Renal cortex interstitium (tissue), 11 donors: ENCODE data around the gene FOXS1. TPM values are rescaled to one million over a fixed set of nuclear protein-coding genes. Genes with fewer than 3 reads are reported as not detected.
"Not testable (repeated sequence)": the region's sequence is repeated elsewhere in the genome, so short reads cannot be mapped to it uniquely, and the experiment has no call there.

Source experiments
- DNase-seq, 11 donors: peaks; one replicate each; pipeline ENCODE4 v3.0.0-alpha.2; 2013; ENCODE audit warnings: low read depth in 9 of 11, low spot score in 4 of 11; ENCODE audit errors: extremely low read depth in 1 of 11
- polyA plus RNA-seq, 3 donors: library from polyadenylated mRNA; unstranded; fragments of 120-200 nt; gene quantifications; one replicate each; pipeline ENCODE4 v1.2.1, GENCODE V29; 2013; ENCODE audit not compliant: insufficient read length in 3 of 3

Gene FOXS1
- polyA plus RNA-seq, 3 donors = 4.9 to 8.9 (median 5.2) TPM

GRCh38 chr20:31831211-31831610 lies 14.2 kb downstream of the FOXS1 start:
- no peak for DNase-seq

GRCh38 chr20:31830406-31830981 lies 14.9 kb downstream of the FOXS1 start:
- no peak for DNase-seq

DNA sequence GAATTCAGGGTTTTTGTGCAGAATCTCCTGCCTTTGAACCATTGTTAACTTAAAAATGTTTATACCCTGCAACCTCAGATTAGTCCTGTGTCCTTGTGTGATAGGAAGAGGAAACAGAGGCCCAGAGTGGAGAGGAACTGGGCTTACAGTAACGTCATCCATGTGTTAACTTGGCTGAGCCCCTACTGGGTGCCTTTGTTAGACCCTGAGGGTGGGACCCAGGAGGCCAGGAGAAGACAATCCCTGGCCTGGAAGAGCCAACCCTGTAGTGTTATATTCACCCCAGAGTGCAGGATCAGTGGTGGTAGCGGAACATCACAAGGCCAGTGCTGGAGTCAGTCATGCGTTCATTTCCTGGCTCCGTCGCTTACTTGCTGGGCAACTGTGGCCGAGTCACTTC lies 15.7 kb downstream of the FOXS1 start:
- no peak for DNase-seq

- DNase-seq = not testable (repeated sequence)
Observed at GRCh38 chr20:31828016-31828415, 17.4 kb downstream of the FOXS1 start.

DNA sequence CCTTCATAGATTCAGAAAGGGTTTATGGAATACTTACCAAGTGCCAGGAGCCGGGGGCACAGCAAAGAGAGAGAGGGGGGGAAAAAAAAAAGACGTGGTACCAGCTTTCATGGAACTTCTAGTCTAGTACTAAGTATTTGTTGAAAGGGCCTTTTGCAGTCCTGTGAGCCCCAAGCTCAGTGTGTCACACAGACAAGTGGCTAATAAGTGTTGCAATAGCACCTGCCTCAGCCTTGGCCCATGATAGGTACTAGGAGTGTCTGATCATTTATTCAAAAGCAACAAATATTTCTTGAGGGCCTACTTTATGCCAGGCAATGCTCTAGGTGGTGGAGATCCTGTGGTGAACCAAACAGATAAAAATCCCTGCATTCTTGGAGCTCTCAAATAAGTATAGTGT lies 18.3 kb downstream of the FOXS1 start:
- no peak for DNase-seq

GRCh38 chr20:31826074-31826473 lies 19.3 kb downstream of the FOXS1 start:
- no peak for DNase-seq

GRCh38 chr20:31824554-31825313 lies 20.7 kb downstream of the FOXS1 start:
- no peak for DNase-seq

DNA sequence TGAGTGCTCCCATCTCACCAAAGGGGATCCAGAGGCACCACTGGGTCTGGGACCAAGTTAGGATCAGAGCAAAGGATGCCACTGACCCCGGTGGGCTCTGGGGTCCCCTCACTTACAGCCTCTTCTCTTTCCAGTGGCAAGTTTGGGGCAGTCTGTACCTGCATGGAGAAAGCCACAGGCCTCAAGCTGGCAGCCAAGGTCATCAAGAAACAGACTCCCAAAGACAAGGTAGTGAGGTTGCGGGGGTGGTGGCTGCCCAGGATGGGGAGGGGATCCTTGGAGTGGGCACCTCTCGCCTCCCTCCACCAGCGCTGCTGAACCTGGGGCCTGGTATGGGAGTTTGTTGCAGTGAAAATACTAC lies 21.3 kb downstream of the FOXS1 start:
- no peak for DNase-seq

GRCh38 chr20:31823360-31824124 lies 21.9 kb downstream of the FOXS1 start:
- DNase-seq = no peak

DNA sequence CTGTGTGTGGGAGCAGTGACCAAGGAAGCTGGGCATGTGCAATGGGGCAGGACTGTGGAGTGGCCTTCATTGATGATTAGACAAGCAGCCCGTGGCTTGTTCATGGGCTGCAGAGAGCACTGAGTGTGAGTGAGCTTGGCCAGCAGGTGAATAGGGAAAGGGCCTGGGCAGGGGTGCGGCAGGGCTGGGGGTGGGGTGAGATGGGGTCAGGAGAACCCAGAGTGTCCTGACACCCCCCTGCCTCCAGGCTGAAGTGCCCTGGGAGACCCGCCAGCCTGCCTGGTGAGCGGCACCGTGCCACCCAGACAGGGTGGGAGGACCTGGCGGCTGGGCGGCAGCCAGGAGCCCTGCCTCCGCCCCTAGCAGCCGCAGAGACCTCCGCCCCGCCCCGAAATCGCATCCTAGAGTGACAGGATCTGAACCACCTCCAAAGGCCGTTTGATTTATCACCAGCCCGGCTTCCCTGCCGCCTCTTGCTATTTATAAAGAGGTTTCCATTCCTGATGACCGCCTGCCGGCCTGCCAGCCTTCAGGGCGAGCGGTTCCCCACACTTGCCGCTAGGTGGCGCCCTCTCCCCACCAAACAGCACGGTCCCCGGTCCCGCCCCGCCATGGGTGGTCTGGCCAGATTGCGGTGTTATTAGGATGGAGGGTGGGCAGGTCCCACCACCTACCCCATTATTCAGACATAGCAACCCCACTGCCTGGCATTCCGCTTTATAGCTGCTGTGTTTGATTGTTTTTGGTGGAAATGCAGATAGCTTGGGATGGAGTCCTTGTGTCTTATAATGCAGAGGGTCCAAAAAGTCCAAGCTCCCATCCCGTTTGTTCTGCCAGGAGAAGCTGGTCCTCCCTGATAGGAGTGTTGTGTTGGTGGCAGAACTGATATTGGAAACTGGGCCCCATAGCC lies 22.7 kb downstream of the FOXS1 start:
- peak; percentile 57 to 80 (median 77) for DNase-seq

GRCh38 chr20:31821427-31821826 lies 24.0 kb downstream of the FOXS1 start:
- no peak for DNase-seq

DNA sequence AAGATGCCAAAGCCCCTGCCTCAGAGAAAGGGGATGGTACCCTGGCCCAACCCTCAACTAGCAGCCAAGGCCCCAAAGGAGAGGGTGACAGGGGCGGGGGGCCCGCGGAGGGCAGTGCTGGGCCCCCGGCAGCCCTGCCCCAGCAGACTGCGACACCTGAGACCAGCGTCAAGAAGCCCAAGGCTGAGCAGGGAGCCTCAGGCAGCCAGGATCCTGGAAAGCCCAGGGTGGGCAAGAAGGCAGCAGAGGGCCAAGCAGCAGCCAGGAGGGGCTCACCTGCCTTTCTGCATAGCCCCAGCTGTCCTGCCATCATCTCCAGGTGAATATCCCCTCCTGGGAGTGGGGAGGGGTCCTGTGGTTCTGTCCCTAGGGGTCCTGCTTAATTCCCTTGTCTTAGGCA lies 25.2 kb downstream of the FOXS1 start:
- DNase-seq = no peak

DNA sequence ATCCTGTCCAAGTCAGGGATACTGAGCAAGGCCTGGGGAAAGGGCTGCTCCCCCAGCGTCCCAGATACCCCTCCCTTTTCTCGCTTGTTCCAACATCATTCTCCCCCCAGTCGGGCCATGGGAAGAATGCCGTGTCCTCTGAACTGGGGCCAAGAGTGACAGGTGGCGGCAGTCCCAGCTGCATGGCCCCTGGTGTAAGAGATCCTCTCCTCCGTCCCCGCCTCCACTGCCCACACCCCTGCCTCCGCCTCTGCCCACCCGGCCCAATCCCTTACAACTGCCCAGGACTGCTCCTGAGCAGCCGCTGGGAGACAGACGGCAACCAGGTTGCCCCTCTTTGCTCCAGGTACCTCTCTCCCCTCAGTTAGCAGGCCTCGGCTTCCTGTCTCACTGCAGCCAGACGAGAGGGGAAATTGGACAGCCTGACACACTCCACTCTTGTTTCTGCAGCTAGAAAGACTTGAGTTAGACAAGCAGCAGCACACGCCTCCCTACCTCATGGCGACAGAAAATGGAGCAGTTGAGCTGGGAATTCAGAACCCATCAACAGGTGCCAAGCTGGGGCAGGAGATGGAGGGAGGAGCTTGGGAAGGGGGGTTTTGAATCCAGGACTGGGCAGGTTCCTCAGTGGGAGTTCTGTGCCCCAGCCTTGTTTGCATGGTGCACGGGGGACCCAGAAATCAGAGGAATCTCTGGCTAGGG lies 26.2 kb downstream of the FOXS1 start, which contains the start of gene MYLK2:
Gene MYLK2 (plus strand): TSS at position 274 of the 702 bp plus-strand sequence. CDS start 225 bp downstream, at position 499.
- no peak for DNase-seq

- DNase-seq = no peak
Observed at GRCh38 chr20:31818376-31818908, 27.0 kb downstream of the FOXS1 start.

- DNase-seq = no peak
Observed at GRCh38 chr20:31817461-31817860, 27.9 kb downstream of the FOXS1 start.

GRCh38 chr20:31816221-31816620 lies 29.2 kb downstream of the FOXS1 start:
- no peak for DNase-seq

- DNase-seq = no peak
Observed at GRCh38 chr20:31815408-31816188, 29.8 kb downstream of the FOXS1 start.

DNA sequence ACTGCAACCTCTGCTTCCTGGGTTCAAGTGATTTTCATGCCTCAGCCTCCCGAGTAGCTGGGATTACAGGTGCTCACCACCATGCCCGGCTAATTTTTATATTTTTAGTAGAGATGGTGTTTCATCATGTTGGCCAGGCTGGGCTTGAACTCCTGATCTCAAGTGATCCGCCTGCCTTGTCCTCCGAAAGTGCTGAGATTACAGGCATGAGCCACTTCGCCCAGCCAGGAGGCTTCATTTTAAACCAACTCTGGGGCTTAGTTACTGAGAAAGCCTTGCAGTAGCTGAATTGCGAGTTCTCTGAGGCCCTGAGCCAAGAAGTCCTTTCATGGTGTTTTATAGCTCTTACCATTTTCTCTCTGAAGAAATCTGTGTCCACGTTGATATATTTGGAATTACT lies 31.3 kb downstream of the FOXS1 start:
- not testable (repeated sequence) for DNase-seq
